Brain microvascular endothelial cell (primary cell): ENCODE data around the gene SUN3.

Source experiments
- DNase-seq: peaks from one replicate; pipeline ENCODE4 v3.0.0-alpha.2; 2020
- H3K27ac ChIP-seq: fragments of 250-450 bp; sonication (Bioruptor Pico); 2 replicates; pipeline ENCODE4 v1.5.1; 2020; ENCODE audit warnings: mild to moderate bottlenecking, moderate library complexity
- H3K27me3 ChIP-seq: fragments of 250-450 bp; sonication (Bioruptor Pico); replicated peaks from 2 replicates; pipeline ENCODE4 v1.5.1; 2020; ENCODE audit warnings: mild to moderate bottlenecking
- H3K36me3 ChIP-seq: fragments of 250-450 bp; sonication (Bioruptor Pico); replicated peaks from 2 replicates; pipeline ENCODE4 v1.5.1; 2020; ENCODE audit warnings: mild to moderate bottlenecking
- H3K4me3 ChIP-seq: 2 replicates; pipeline ENCODE4 v1.5.1; 2011; ENCODE audit warnings: low read depth, mild to moderate bottlenecking, control low read depth, low read length, moderate library complexity
- CTCF ChIP-seq: IDR thresholded peaks from 2 replicates; pipeline ENCODE4 v1.5.1; 2011; ENCODE audit warnings: low read depth, mild to moderate bottlenecking, moderate library complexity, low read length, control low read depth, inconsistent platforms; ENCODE audit errors: missing control alignments
- in situ Hi-C: cut with HindIII; loops from 2 replicates; pipeline ENCODE4 v1.10.0; 2017; ENCODE audit warnings: low sequenced_read_pairs, low pct_ligation_motif_present

Gene SUN3

GRCh38 chr7:48028938-48029337 is at the start of gene SUN3:
SUN3 (minus strand) TSS chr7:48029107; CDS start chr7:48028938, 169 bp downstream.
- no peak for TF ChIP-seq CTCF
- Histone ChIP-seq H3K27me3 (peaks cover 6% of the 10 kb centered on the region), H3K27ac (no peak within 1 kb of the TSS), H3K4me3 (no peak within 1 kb of the TSS), H3K36me3 (no peaks in the 10 kb centered on the region)
- in situ Hi-C loops, result no loop called here
- no peak for DNase-seq

- DNase-seq, result no peak
- no peak overlapping the region for H3K27ac ChIP-seq
- in situ Hi-C loops, result no loop called here
- no peaks in the 10 kb centered on the region for H3K36me3 ChIP-seq
- H3K4me3 ChIP-seq, result no peak overlapping the region
- TF ChIP-seq CTCF, result no peak
- no peaks in the 10 kb centered on the region for H3K27me3 ChIP-seq
Observed at GRCh38 chr7:48078470-48078869, 49.6 kb upstream of the SUN3 start.

GRCh38 chr7:48077423-48077822 is 48.5 kb upstream of the SUN3 start:
- Histone ChIP-seq H3K27me3 (no peaks in the 10 kb centered on the region), H3K36me3 (no peaks in the 10 kb centered on the region), H3K27ac (no peak overlapping the region), H3K4me3 (no peak overlapping the region)
- in situ Hi-C loops, result no loop called here
- no peak for TF ChIP-seq CTCF
- DNase-seq, result no peak

- no peak for DNase-seq
- no peaks in the 10 kb centered on the region for H3K27me3 ChIP-seq
- no peaks in the 10 kb centered on the region for H3K36me3 ChIP-seq
- H3K27ac ChIP-seq, result no peak overlapping the region
- TF ChIP-seq CTCF, result no peak
- no peak overlapping the region for H3K4me3 ChIP-seq
- in situ Hi-C loops, result no loop called here
Observed at GRCh38 chr7:48074204-48074654, 45.3 kb upstream of the SUN3 start.

- in situ Hi-C loops, result no loop called here
- no peaks in the 10 kb centered on the region for H3K27me3 ChIP-seq
- TF ChIP-seq CTCF, result no peak
- no peaks in the 10 kb centered on the region for H3K36me3 ChIP-seq
- no peak overlapping the region for H3K27ac ChIP-seq
- no peak for DNase-seq
- no peak overlapping the region for H3K4me3 ChIP-seq
Observed at GRCh38 chr7:48067475-48067874, 38.6 kb upstream of the SUN3 start.

- in situ Hi-C loops, result no loop called here
- H3K36me3 ChIP-seq, result no peaks in the 10 kb centered on the region
- no peak for DNase-seq
- H3K27ac ChIP-seq, result no peak overlapping the region
- TF ChIP-seq CTCF, result no peak
- no peak overlapping the region for H3K4me3 ChIP-seq
- no peaks in the 10 kb centered on the region for H3K27me3 ChIP-seq
Observed at GRCh38 chr7:48063985-48064384, 35.1 kb upstream of the SUN3 start.
